B cell (primary cell): Measurements from ENCODE around the gene WBP1L. TPM values are rescaled to one million over a fixed set of nuclear protein-coding genes. Genes with fewer than 3 reads are reported as not detected.
A peak's percentile ranks its signal among the peaks of the same experiment; 100 is the strongest.

Experiments used
- ATAC-seq: fragments of 200-7000 bp; cut with Tn5 transposase; one replicate; pipeline ENCODE4 v1.10.0; 2021; ENCODE audit warnings: low read depth, mild to moderate bottlenecking, moderate number of reproducible peaks, moderate library complexity
- CTCF ChIA-PET: fragments of 350-600 bp; sonication (Branson Sonifier 250); formaldehyde crosslinking; loops from one replicate; lab custom pipeline; 2021; ENCODE audit warnings: antibody characterized with exemption, inconsistent platforms; lab: Charles Lee
- POLR2A ChIA-PET: fragments of 350-600 bp; sonication (Branson Sonifier 250); formaldehyde crosslinking; loops from one replicate; lab custom pipeline; 2021; ENCODE audit warnings: antibody characterized with exemption; lab: Charles Lee
- DNase-seq: peaks from one replicate; pipeline ENCODE4 v3.0.0; 2013
- H2AFZ ChIP-seq: 2 replicates; pipeline ENCODE4 v1.6.1; 2012; ENCODE audit warnings: mild to moderate bottlenecking, low read depth, low read length; ENCODE audit not compliant: insufficient read depth, poor library complexity, severe bottlenecking
- H3K27ac ChIP-seq, 2 donors: 1 replicate in 1 of 2; 2 replicates in 1 of 2; pipeline ENCODE4 v1.5.1; 2012 to 2013; ENCODE audit warnings: low read length in 2 of 2, mild to moderate bottlenecking in 2 of 2, moderate library complexity in 1 of 2
- H3K27me3 ChIP-seq, 4 experiments: fragments of 200-600 bp in 1 of 4; sonication (generic) in 1 of 4; replicated peaks in 1 of 4; 1 replicate in 2 of 4; 2 replicates in 2 of 4; pipeline versions ENCODE4 v1.6.1 to v1.7.0; 2013 to 2016; ENCODE audit warnings: low read length in 3 of 4, mild to moderate bottlenecking in 2 of 4, mixed read lengths in 1 of 4, moderate library complexity in 1 of 4; ENCODE audit not compliant: insufficient read depth in 4 of 4, control insufficient read depth in 3 of 4; ENCODE audit errors: control extremely low read depth in 1 of 4
- H3K36me3 ChIP-seq, 2 experiments: replicated peaks in 1 of 2; 1 replicate in 1 of 2; 2 replicates in 1 of 2; pipeline versions ENCODE4 v1.6.1 to v1.7.1; 2013; ENCODE audit warnings: low read length in 1 of 2; ENCODE audit not compliant: insufficient read depth in 2 of 2, control insufficient read depth in 1 of 2; ENCODE audit errors: control extremely low read depth in 1 of 2, extremely low read depth in 1 of 2
- H3K4me1 ChIP-seq, 2 donors: fragments of 200-600 bp in 1 of 2; sonication (generic) in 1 of 2; 1 replicate in 1 of 2; 2 replicates in 1 of 2; pipeline versions ENCODE4 v1.5.1 to v1.6.1; 2013 to 2017; ENCODE audit warnings: low read length in 2 of 2; ENCODE audit not compliant: control insufficient read depth in 2 of 2, insufficient read depth in 2 of 2
- H3K4me2 ChIP-seq: replicated peaks from 2 replicates; pipeline ENCODE3; 2012; ENCODE audit warnings: mild to moderate bottlenecking, low read depth, low read length; ENCODE audit not compliant: poor library complexity, severe bottlenecking
- H3K4me3 ChIP-seq, 5 experiments: fragments of 200-600 bp in 1 of 5; sonication (generic) in 1 of 5; 1 replicate in 3 of 5; 2 replicates in 2 of 5; pipeline versions ENCODE4 v1.5.1 to v1.7.0; 2011 to 2016; ENCODE audit warnings: low read length in 4 of 5, mild to moderate bottlenecking in 4 of 5, low read depth in 2 of 5, control low read depth in 1 of 5, moderate library complexity in 1 of 5; ENCODE audit not compliant: insufficient read depth in 1 of 5; ENCODE audit errors: control extremely low read depth in 1 of 5, extremely low read depth in 1 of 5
- H3K79me2 ChIP-seq: fragments of 200-600 bp; sonication (generic); one replicate; pipeline ENCODE4 v1.6.0; 2016; ENCODE audit warnings: low read length; ENCODE audit not compliant: control insufficient read depth, insufficient read depth
- H3K9ac ChIP-seq: fragments of 200-600 bp; sonication (generic); 2 replicates; pipeline ENCODE4 v1.6.1; 2017; ENCODE audit warnings: mild to moderate bottlenecking, low read length, moderate library complexity
- H3K9me3 ChIP-seq, 3 donors: one replicate each; pipeline versions ENCODE4 v1.6.1 to v1.7.1; 2013; ENCODE audit warnings: low read length in 2 of 3; ENCODE audit not compliant: control insufficient read depth in 2 of 3, insufficient read depth in 1 of 3; ENCODE audit errors: control extremely low read depth in 1 of 3
- H4K20me1 ChIP-seq: 2 replicates; pipeline ENCODE4 v1.6.0; 2012; ENCODE audit warnings: mild to moderate bottlenecking, low read length; ENCODE audit not compliant: insufficient read depth, control insufficient read depth, poor library complexity, severe bottlenecking
- H3K27ac Mint-ChIP-seq: one replicate; pipeline ENCODE4 v1.8.0; 2021; ENCODE audit warnings: mixed read lengths
- H3K27me3 Mint-ChIP-seq: one replicate; pipeline ENCODE4 v1.8.0; 2021; ENCODE audit warnings: mixed read lengths
- H3K4me1 Mint-ChIP-seq: one replicate; pipeline ENCODE4 v1.8.0; 2021; ENCODE audit warnings: mixed read lengths
- H3K4me3 Mint-ChIP-seq: one replicate; pipeline ENCODE4 v1.8.0; 2021; ENCODE audit warnings: mixed read lengths
- H3K9me3 Mint-ChIP-seq: one replicate; pipeline ENCODE4 v1.8.0; 2022; ENCODE audit warnings: mixed read lengths; ENCODE audit not compliant: insufficient read depth
- EZH2 ChIP-seq: IDR thresholded peaks from 2 replicates; pipeline ENCODE4 v1.6.1; 2012; ENCODE audit warnings: borderline replicate concordance, low read depth, mild to moderate bottlenecking, moderate library complexity, low read length; ENCODE audit not compliant: insufficient read depth, poor library complexity, severe bottlenecking
- WGBS: methylation state at CpG from one replicate; pipeline ENCODE4 v1.1.5; 2013; ENCODE audit warnings: missing lambda C conversion rate; ENCODE audit not compliant: insufficient coverage; 5-methylcytosine and 5-hydroxymethylcytosine counted together
- intact Hi-C: fragments of 100-400 bp; cut with micrococcal nuclease; formaldehyde crosslinking; loops from one replicate; pipeline ENCODE4 v1.10.0; 2022
- polyA plus RNA-seq: library from polyadenylated mRNA; depleted of rRNA; stranded (reverse); fragments of >200 nt; gene quantifications from 2 replicates; pipeline ENCODE4 v1.2.3, GENCODE V29; 2012
- total RNA-seq, 2 donors: library from RNA; stranded (reverse); fragments of 120-200 nt in 1 of 2; gene quantifications; 1 replicate in 1 of 2; 2 replicates in 1 of 2; pipeline versions ENCODE4 v1.2.3 to v1.2.4, GENCODE V29; 2013 to 2022
- TF ChIP-seq, protein P1 (sequence below): fragments of 200-600 bp; IDR thresholded peaks from one replicate; pipeline ENCODE4 v1.8.0; 2022; ENCODE audit warnings: antibody characterized with exemption, mild to moderate bottlenecking

The WBP1L gene
- total and polyA plus RNA-seq, 2 donors (not counting 1 experiment from before 2014, with no cell fraction given), result 14.3 to 43.2 TPM

DNA sequence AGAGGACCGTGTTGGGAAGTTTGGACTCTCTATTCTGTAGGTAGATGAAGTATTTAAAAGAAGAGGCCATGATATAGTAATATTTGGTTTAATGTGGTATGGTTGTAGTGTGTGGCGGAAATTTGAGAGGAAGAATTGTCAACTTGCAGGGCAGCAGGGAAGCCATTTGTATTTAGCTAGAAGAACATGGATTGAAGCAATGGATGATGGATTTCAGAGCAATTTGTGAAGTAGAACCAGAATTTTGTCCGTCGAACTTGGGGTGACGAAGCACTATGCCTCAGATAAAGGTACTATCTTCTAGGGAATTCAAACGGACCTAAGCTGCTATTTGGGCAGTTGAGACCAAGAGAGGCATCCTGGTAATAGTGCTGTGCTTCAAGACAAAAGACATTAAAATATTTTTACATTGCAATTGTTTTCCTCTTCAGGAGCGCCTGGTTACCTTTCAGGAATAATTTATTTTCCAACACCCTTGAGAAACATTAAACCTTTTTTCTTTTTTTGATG, 615 bp upstream of the WBP1L start:
- Histone ChIP-seq H2AFZ (peak overlapping the region; percentile 87), H3K4me2 (peak overlapping the region; percentile 85), H3K36me3 (peaks cover 2 to 4% of the 10 kb centered on the region in 2 experiments), H4K20me1 (peaks cover 10% of the 10 kb centered on the region), H3K27me3 (peaks cover 0 to 2% (median 0%) of the 10 kb centered on the region in 4 experiments), H3K79me2 (peaks cover 45% of the 10 kb centered on the region), H3K27ac (no peak overlapping the region), H3K4me3 (peak overlapping the region; percentile 10 to 77 (median 42)), H3K9ac (peak overlapping the region; percentile 87), H3K9me3 (no peaks in the 10 kb centered on the region), H3K4me1 (peaks cover 24 to 25% of the 10 kb centered on the region in 2 donors)
- H3K9me3 Mint-ChIP-seq, result no peaks in the 10 kb centered on the region
- no peak for ATAC-seq
- peak overlapping the region; percentile 88 for H3K27ac Mint-ChIP-seq
- CTCF ChIA-PET, result interaction anchor here (0.9 to 3.7 kb wide), 5 partner anchors 9 to 321 kb away, joined by 3 to 14 read pairs (median 3); partner anchors contain the start of genes ARL3 and SFXN2
- no peaks in the 10 kb centered on the region for H3K27me3 Mint-ChIP-seq
- intact Hi-C loops, result loop anchor here (1.0 to 10.0 kb wide), 6 partner anchors 29 to 622 kb away; partner anchors contain the start of genes ACTR1A, ARL3, BORCS7 and CNNM2
- POLR2A ChIA-PET, result interaction anchor here (0.5 to 1.6 kb wide), 10 partner anchors 28 to 624 kb away, joined by 3 to 13 read pairs (median 5); partner anchors contain the start of genes ARL3, SFXN2, TAF5 and TRIM8
- TF ChIP-seq EZH2, result no peak
- TF ChIP-seq, protein P1, sequence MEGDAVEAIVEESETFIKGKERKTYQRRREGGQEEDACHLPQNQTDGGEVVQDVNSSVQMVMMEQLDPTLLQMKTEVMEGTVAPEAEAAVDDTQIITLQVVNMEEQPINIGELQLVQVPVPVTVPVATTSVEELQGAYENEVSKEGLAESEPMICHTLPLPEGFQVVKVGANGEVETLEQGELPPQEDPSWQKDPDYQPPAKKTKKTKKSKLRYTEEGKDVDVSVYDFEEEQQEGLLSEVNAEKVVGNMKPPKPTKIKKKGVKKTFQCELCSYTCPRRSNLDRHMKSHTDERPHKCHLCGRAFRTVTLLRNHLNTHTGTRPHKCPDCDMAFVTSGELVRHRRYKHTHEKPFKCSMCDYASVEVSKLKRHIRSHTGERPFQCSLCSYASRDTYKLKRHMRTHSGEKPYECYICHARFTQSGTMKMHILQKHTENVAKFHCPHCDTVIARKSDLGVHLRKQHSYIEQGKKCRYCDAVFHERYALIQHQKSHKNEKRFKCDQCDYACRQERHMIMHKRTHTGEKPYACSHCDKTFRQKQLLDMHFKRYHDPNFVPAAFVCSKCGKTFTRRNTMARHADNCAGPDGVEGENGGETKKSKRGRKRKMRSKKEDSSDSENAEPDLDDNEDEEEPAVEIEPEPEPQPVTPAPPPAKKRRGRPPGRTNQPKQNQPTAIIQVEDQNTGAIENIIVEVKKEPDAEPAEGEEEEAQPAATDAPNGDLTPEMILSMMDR, result no peak
- H3K4me1 Mint-ChIP-seq, result peaks cover 36% of the 10 kb centered on the region
- 100% methylated on average over 2 of the region's 7 CpGs for WGBS
- peak overlapping the region; percentile 89 for H3K4me3 Mint-ChIP-seq
- no peak for DNase-seq
